Left kidney (tissue), 2 donors: ENCODE data around the gene RENBP. TPM values are rescaled to one million over a fixed set of nuclear protein-coding genes. Genes with fewer than 3 reads are reported as not detected.

Experiments used
- DNase-seq: peaks from one replicate; pipeline ENCODE4 v3.0.0-alpha.2; 2013
- polyA plus RNA-seq: library from polyadenylated mRNA; unstranded; fragments of 120-200 nt; gene quantifications from one replicate; pipeline ENCODE4 v1.2.1, GENCODE V29; 2013; ENCODE audit not compliant: insufficient read length

RENBP gene
- polyA plus RNA-seq, 1 donor, result 20.7 TPM

DNA sequence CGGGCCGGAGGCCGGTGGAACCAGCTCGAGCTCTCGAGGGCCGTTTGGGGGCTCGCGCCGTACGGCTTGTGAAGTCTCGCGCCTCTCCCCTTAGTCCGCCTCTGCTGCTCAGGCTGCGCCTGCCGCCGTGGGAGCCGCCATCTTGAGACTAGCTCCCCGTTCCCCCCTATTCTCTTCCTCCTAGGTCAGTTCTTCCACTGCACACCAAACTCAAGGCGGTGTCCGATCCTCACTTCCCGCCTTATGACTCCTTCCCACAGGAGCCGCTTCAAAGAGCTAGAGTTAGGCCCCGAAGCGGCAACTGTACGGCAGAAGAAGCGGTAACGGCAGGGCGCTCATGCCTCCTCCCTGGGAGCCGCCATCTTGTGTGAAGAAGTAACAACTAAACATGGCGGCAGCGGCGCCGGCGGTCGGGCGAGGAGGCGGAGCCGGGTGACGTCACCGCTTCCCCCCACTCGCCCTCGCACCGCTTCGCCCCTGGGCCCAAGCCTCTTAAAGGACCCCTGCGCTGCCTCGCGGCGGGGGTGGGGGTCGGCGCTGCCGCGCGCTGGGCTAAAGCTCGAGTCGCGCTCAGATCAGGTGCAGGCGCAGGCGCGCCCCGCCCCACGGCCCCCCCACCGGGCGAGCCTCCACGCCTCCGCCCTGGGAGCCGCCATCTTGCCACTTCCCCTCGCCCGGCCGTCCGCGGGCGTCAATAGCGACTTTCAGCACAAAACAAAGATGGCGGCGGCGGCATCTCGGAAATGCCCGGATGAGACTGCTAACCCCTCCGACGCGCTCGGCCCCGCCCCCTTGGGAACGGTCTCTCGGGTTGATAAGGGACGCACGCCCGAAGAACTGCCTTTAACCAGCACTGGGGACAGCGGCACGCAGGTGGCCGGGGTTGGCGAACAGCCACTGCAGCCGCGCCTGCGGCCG lies 27.3 kb upstream of the RENBP start, which contains the start of gene HCFC1:
TSS of gene HCFC1 (minus strand) at position 369 of the 918 bp plus-strand sequence. CDS start 978 bp downstream, outside the sequence.
- DNase-seq, result peak; percentile 92

- peak; percentile 83 for DNase-seq
Observed at GRCh38 chrX:153971124-153971449, 26.6 kb upstream of the RENBP start.

GRCh38 chrX:153970357-153971123 lies 26.1 kb upstream of the RENBP start:
- peak; percentile 53 for DNase-seq

- DNase-seq, result no peak
Observed at GRCh38 chrX:153969904-153970356, 25.5 kb upstream of the RENBP start.

DNA sequence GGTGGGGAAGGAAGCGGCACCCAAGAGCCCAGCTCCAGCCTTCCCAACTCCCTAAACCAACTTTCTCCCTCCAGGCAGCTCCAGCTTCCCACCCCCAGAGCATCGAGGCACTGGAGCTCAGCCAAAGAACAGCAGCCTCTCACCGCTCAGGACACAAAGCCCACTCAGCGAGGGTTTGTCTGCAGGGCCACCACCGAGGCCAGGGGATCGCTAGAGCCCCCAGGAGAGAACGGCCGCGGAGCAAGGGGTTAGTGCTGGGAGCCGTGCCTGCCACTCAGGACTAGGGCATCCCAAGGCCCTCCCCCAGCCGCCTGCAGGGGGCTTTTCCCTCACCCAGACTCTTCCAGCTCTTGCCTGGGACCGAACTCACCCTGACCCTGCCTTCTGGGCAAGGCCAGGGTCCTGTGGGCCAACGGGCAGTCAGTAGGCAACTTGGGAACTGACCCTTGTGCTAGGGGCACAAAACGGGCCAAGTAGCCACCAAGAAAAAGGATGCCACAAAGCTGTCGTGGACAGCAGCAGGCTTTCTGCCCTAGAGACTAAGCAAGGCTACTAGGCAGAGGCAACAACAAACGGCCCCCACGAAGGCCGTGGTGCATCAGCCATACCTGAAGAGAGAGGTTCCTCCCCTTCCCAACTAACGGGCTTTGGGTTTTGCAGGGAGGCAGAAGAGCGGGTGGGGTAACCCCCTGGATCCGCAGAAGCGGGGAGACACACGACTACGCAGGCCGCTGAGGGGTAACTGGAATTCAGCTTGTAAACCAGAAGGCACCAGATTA lies 24.9 kb upstream of the RENBP start:
- no peak for DNase-seq

DNA sequence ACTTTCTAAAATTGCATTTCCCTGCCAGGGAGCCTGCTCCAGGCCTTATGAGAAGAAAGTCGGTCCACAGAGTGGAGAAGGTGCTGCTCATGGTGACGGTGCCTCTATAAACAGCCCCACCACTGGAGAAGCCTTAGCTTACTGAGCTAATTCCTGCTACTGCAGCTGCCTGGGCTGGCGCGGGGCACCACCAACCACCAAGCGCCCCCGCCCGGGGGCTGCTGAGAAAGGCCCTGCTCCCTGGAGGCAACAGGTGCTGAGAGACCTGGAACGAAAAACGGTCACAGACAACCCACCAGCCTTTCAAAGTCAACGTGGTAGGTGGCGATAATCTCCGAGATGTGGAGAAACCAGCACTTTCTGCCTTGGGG lies 24.3 kb upstream of the RENBP start:
- no peak for DNase-seq

GRCh38 chrX:153968255-153968654 lies 23.8 kb upstream of the RENBP start:
- no peak for DNase-seq

GRCh38 chrX:153967536-153968224 lies 23.2 kb upstream of the RENBP start:
- no peak for DNase-seq

DNA sequence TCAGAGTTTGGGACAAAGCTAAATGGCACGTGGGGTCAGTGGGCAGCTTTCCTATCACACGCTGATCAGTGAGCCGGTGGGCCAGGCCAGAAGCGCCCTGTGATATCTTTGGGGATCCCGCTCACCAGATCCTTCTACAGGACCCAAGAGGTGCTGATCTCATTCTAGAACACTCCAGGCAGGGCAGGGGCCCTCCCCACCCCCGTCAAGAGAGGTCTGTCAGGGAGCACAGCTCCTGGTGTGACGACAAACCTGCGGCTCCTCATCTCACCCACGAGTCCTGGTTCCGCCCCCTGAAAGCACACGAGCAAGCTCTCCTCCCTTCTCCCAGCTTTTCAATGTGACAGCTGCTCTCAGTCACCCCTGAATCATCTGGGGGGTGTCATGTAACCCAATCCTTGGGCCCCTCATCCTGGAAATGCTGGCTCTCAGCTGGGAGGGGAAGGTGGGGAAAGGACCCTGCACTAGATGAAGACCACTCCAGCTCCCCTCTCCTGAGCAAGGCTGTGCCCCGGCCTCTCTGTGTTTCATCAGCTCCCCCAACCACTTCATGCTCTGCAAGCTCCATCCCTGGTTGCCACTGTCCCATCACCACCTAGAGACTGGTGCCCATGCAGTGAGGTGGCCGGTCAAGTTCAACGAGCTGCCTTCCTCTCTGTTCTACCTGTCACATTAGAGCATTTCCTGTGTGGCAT lies 22.5 kb upstream of the RENBP start:
- DNase-seq, result no peak

GRCh38 chrX:153966283-153966688 lies 21.8 kb upstream of the RENBP start:
- DNase-seq, result no peak

DNA sequence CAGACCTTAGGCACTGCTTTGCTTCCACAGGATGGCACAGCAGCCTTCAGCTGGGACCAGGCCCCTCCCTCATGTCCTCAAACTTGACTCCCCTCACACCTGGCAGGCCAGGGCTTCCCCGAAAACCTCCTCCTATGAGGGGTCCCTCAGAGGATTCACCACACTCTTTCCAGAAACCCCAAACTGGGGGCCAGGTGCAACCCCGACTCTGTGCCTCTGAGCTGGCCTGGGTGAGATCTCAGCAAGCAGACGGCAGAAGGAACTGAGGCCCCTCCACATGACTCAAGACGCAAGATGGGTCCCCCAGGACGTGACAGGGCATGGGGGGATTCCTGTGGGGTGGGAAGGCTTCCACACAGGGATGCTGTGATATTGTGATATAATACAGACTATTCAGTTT lies 21.0 kb upstream of the RENBP start:
- no peak for DNase-seq

GRCh38 chrX:153964105-153964504 lies 19.7 kb upstream of the RENBP start:
- no peak for DNase-seq

DNA sequence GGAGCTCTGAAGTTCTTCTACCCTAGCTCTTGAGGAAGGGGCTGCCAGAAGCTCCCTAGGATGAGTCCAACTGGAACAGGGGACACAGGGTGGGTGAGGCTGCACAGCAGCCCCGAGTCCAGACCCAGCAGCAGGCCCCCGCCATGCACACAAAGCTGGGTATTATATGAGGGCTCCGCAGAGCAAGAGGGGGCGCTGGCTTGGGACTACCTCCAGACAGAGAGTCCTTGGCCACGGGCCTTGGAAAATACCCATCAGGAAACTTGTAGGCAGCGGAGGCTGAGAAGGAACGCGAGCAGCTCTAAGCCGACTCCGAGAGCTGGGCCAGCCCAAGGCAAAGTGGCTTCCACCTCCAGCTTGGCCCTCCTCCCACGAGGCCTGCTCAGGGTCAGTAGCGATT lies 19.1 kb upstream of the RENBP start:
- DNase-seq, result no peak

- no peak for DNase-seq
Observed at GRCh38 chrX:153961292-153961691, 16.8 kb upstream of the RENBP start.

GRCh38 chrX:153960786-153961185 lies 16.3 kb upstream of the RENBP start:
- DNase-seq, result no peak

- no peak for DNase-seq
Observed at GRCh38 chrX:153960077-153960476, 15.6 kb upstream of the RENBP start.

DNA sequence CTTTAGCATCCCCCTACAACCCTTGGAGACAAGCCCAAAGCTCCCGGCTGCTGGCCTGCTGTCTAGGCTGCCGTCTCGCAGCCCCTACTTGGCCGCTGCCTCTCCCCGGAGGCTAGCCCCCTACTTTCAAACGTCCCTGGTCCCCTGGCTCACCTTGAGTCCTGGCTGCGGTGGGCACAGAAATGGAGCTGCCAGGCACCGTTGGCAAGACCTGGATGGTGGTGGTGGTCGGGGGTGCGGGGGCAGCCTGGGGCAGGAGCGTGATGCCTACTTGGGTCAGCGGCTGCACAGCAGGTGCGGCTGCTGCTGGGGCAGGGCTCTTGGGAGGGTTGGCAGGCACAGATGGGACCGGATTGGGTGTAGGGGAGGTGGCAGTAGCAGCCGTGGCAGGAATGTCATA lies 15.2 kb upstream of the RENBP start:
- no peak for DNase-seq

- no peak for DNase-seq
Observed at GRCh38 chrX:153958605-153959004, 14.2 kb upstream of the RENBP start.

DNA sequence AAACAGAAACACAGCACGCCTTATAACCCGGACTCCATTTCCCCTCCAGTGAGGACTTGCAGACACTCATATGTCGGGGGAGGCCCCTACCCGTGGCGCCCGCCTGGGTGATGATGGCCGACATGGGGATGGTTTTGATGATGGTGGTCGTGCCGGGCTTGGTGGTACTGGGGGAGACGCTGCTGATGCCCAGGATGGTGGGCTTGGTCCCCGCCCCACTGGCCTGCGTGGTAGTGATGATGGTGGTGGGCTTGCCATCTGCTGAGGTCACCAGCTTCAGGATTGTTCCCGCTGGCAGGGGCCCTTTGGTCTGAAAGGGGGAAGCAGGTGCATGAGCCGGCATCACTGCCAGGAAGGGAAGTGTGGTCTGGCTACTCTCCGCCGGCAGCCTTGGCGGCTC lies 12.8 kb upstream of the RENBP start:
- no peak for DNase-seq

DNA sequence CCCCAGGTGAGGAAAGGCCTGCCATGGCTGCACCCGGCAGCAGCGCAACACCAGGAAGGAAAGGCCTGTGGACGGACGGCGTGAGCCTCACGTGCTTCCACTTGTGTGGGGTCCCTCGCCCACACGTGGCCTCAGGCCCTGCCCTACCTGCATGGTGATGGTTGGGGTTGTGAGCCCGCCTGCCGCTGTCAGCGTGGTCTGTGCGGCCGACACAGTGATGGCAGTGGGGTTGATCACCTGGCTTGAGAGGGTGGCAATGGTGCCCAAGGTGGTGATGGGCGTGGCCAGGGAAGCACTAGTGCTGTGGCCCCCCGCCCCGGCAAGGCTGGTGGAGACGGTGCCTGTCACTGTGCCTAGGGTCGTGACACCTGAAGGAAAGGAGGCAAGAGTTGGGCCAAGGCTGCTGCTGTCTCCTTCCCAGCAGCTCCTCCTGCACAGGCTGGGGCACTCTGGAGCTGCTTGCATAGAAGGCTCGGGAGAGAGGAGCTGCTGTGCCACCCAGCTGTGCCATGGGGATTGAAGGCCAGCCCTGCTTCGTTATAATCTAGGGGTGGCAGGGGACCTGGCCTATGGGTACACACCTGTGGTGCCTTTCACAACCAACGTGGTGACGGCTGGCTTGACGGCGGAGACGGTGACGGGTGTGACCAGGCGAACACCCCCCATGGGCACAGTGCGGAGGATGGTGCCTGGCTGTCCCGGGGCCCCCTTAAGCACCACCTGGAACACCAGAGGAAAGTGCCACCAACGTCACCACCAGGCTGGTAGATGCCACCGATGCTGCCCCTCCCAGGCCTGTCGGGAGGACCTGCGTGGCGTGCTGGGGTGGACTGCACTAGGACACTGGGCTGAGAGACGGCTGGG lies 11.8 kb upstream of the RENBP start:
- no peak for DNase-seq
